IPS DF 19.7 (cell line): ENCODE data around the gene C5orf24.

Source experiments
- DNase-seq: peaks from one replicate; pipeline ENCODE4 v3.0.0-alpha.2; 2013; ENCODE audit warnings: low read depth, low spot score

The C5orf24 gene

GRCh38 chr5:134906811-134907210, 61.0 kb downstream of the C5orf24 start:
- no peak for DNase-seq
